K562 (cell line): ENCODE measurements around the gene ORAI2. TPM values are rescaled to one million over a fixed set of nuclear protein-coding genes. Genes with fewer than 3 reads are reported as not detected.

Source experiments
- CBFA2T3 ChIP-seq: fragments of 450-650 bp; IDR thresholded peaks from 2 replicates; pipeline ENCODE4 v1.6.1; 2017
- EZH2 ChIP-seq: IDR thresholded peaks from 2 replicates; pipeline ENCODE4 v1.6.1; 2012; ENCODE audit warnings: low read depth, mild to moderate bottlenecking, inconsistent platforms, low read length, borderline replicate concordance
- FOXP4 ChIP-seq: sonication (generic); formaldehyde crosslinking; IDR thresholded peaks from 2 replicates; pipeline ENCODE4 v1.8.0; 2022; ENCODE audit warnings: mild to moderate bottlenecking, missing genetic modification reagents, borderline replicate concordance
- GTF2A2 ChIP-seq: IDR thresholded peaks from 2 replicates; pipeline ENCODE4 v1.6.1; 2016; ENCODE audit warnings: mild to moderate bottlenecking, missing genetic modification characterization, missing compliant biosample characterization
- GTF2F1 ChIP-seq: IDR thresholded peaks from 2 replicates; pipeline ENCODE4 v1.6.1; 2011; ENCODE audit warnings: low read depth, low read length, improper control_type of control experiment
- HMBOX1 ChIP-seq: sonication (generic); IDR thresholded peaks from 2 replicates; pipeline ENCODE4 v1.6.1; 2016
- HMG20B ChIP-seq: fragments of 250-450 bp; sonication (Bioruptor Pico); IDR thresholded peaks from 2 replicates; pipeline ENCODE4 v1.5.0; 2021; ENCODE audit warnings: mild to moderate bottlenecking
- HMGXB4 ChIP-seq: sonication (generic); formaldehyde crosslinking; IDR thresholded peaks from 2 replicates; pipeline ENCODE4 v1.8.1; 2023; ENCODE audit warnings: mild to moderate bottlenecking, missing genetic modification reagents
- KAT2B ChIP-seq: IDR thresholded peaks from one replicate; pipeline ENCODE4 v1.6.1; 2012; ENCODE audit warnings: low read depth, mild to moderate bottlenecking, control low read depth, inconsistent platforms, low read length, moderate library complexity
- MYBL2 ChIP-seq, 2 experiments: fragments of 450-650 bp in 1 of 2; sonication (generic) in 1 of 2; formaldehyde crosslinking in 1 of 2; IDR thresholded peaks; 2 replicates each; pipeline versions ENCODE4 v1.6.1 to v1.8.1; 2017 to 2022; ENCODE audit warnings: borderline replicate concordance in 1 of 2, inconsistent platforms in 1 of 2, low read depth in 1 of 2, mild to moderate bottlenecking in 1 of 2, missing genetic modification reagents in 1 of 2, moderate library complexity in 1 of 2
- NR0B1 ChIP-seq: fragments of 450-650 bp; IDR thresholded peaks from one replicate; pipeline ENCODE4 v1.6.1; 2018; ENCODE audit warnings: mild to moderate bottlenecking, moderate library complexity; ENCODE audit not compliant: partially characterized antibody
- RBM17 ChIP-seq: fragments of 200-400 bp; formaldehyde crosslinking; IDR thresholded peaks from 2 replicates; pipeline ENCODE4 v1.6.1; 2017; ENCODE audit warnings: low read depth, mild to moderate bottlenecking, low read length, borderline replicate concordance
- ZBTB49 ChIP-seq: sonication (generic); formaldehyde crosslinking; IDR thresholded peaks from 2 replicates; pipeline ENCODE4 v1.8.0; 2022; ENCODE audit warnings: missing genetic modification reagents, mild to moderate bottlenecking, borderline replicate concordance
- ZC3H11A ChIP-seq: IDR thresholded peaks from 2 replicates; pipeline ENCODE4 v1.6.1; 2012; ENCODE audit warnings: low read depth, low read length, improper control_type of control experiment
- ZNF398 ChIP-seq: fragments of 250-450 bp; sonication (Bioruptor Pico); IDR thresholded peaks from 2 replicates; pipeline ENCODE4 v1.8.0; 2021; ENCODE audit warnings: moderate library complexity, mild to moderate bottlenecking, inconsistent platforms
- polyA plus RNA-seq, 8 experiments: library from polyadenylated mRNA; depleted of rRNA in 4 of 8; stranded (reverse) in 5 of 8; unstranded in 3 of 8; fragments of >200 nt; fragmentation: Nextera tagmentation in 2 of 8; fragmentation: Illumina TruSeq in 1 of 8; extraction: Ambion mirVana in 2 of 8; extraction: Trizol in 1 of 8; gene quantifications; 2 replicates each; pipeline versions ENCODE4 v1.2.1 to v1.2.3, GENCODE V29; 2011 to 2014; ENCODE audit warnings: inconsistent platforms in 1 of 8, missing spikeins in 1 of 8
- total RNA-seq, 7 experiments: library from RNA; depleted of rRNA in 6 of 7; stranded (reverse); fragments of >200 nt in 6 of 7; fragmentation: Illumina TruSeq in 2 of 7; extraction: Trizol in 2 of 7; gene quantifications; 2 replicates each; pipeline versions ENCODE4 v1.2.1 to v1.2.3, GENCODE V29; 2011 to 2021; ENCODE audit warnings: low replicate concordance in 1 of 7

The ORAI2 gene
- total and polyA plus RNA-seq, 9 of the 15 experiments (the other 6 are each of a cell fraction or from before 2014, with no cell fraction given), result 1.1 to 27.7 (median 9.2) TPM

GRCh38 chr7:102433219-102434038 is at the start of gene ORAI2 (continued):
- TF ChIP-seq ZBTB49 (CRISPR knock-in tag) (no peak), RBM17 (no peak), HMBOX1 (no peak), HMG20B (no peak), MYBL2 (IDR thresholded peaks at IDR 0.05; ENCODE audit: low read depth) (no peak), MYBL2 (CRISPR knock-in tag; IDR thresholded peaks at IDR 0.05; ENCODE audit: borderline replicate concordance) (no peak), NR0B1 (no peak), ZNF398 (CRISPR knock-in tag) (no peak), EZH2 (no peak), CBFA2T3 (no peak), KAT2B (no peak), GTF2A2 (tag) (no peak), HMGXB4 (no peak), GTF2F1 (no peak), ZC3H11A (no peak), FOXP4 (no peak)
